SK-N-SH treated with all-trans-retinoic acid at 6 μM for 48 hours (cell line): ENCODE results near the gene LDB2.

Experiments used
- ATAC-seq: fragments of 200-7000 bp; cut with Tn5 transposase; 3 replicates; pipeline ENCODE4 v1.9.1; 2020; ENCODE audit warnings: mild to moderate bottlenecking, moderate library complexity
- BACH2 ChIP-seq: fragments of 250-450 bp; sonication (Bioruptor Pico); IDR thresholded peaks from 2 replicates; pipeline ENCODE4 v1.9.0; 2021; ENCODE audit warnings: mild to moderate bottlenecking, borderline replicate concordance
- CREB5 ChIP-seq: fragments of 250-450 bp; sonication (Bioruptor Pico); IDR thresholded peaks from 2 replicates; pipeline ENCODE4 v1.5.1; 2020; ENCODE audit warnings: low read depth, mild to moderate bottlenecking, moderate library complexity
- CSDC2 ChIP-seq: fragments of 250-450 bp; sonication (Bioruptor Pico); IDR thresholded peaks from 2 replicates; pipeline ENCODE4 v1.5.0; 2020; ENCODE audit warnings: mild to moderate bottlenecking, moderate library complexity
- CSRNP3 ChIP-seq: fragments of 250-450 bp; sonication (Bioruptor Pico); IDR thresholded peaks from 2 replicates; pipeline ENCODE4 v1.5.1; 2021; ENCODE audit warnings: mild to moderate bottlenecking, moderate library complexity
- ESRRG ChIP-seq: fragments of 250-450 bp; sonication (Bioruptor Pico); IDR thresholded peaks from 2 replicates; pipeline ENCODE4 v1.6.1; 2021; ENCODE audit warnings: mild to moderate bottlenecking
- GLIS3 ChIP-seq: fragments of 250-450 bp; sonication (Bioruptor Pico); IDR thresholded peaks from 2 replicates; pipeline ENCODE4 v1.5.0; 2020; ENCODE audit warnings: mild to moderate bottlenecking, moderate library complexity
- ISL1 ChIP-seq: fragments of 250-450 bp; sonication (Bioruptor Pico); IDR thresholded peaks from 2 replicates; pipeline ENCODE4 v2.1.2; 2022; ENCODE audit warnings: mild to moderate bottlenecking, moderate library complexity
- OSR1 ChIP-seq: fragments of 250-450 bp; sonication (Bioruptor Pico); IDR thresholded peaks from 2 replicates; pipeline ENCODE4 v1.8.0; 2022; ENCODE audit warnings: moderate library complexity, mild to moderate bottlenecking, inconsistent platforms
- POU6F1 ChIP-seq: fragments of 250-450 bp; sonication (Bioruptor Pico); IDR thresholded peaks from 2 replicates; pipeline ENCODE4 v1.8.0; 2021; ENCODE audit warnings: low read depth, mild to moderate bottlenecking, moderate library complexity, borderline replicate concordance
- PPARA ChIP-seq: fragments of 250-450 bp; sonication (Bioruptor Pico); IDR thresholded peaks from 2 replicates; pipeline ENCODE4 v1.5.0; 2020; ENCODE audit warnings: mild to moderate bottlenecking, borderline replicate concordance
- RARB ChIP-seq: fragments of 250-450 bp; sonication (Bioruptor Pico); IDR thresholded peaks from 2 replicates; pipeline ENCODE4 v1.8.0; 2021; ENCODE audit warnings: mild to moderate bottlenecking, moderate library complexity
- SNAI2 ChIP-seq: fragments of 250-450 bp; sonication (Bioruptor Pico); IDR thresholded peaks from 2 replicates; pipeline ENCODE4 v1.5.0; 2020; ENCODE audit warnings: mild to moderate bottlenecking, moderate library complexity
- TCF4 ChIP-seq: fragments of 250-450 bp; sonication (Bioruptor Pico); IDR thresholded peaks from 2 replicates; pipeline ENCODE4 v1.8.0; 2021; ENCODE audit warnings: mild to moderate bottlenecking, moderate library complexity, borderline replicate concordance
- TOX ChIP-seq: fragments of 250-450 bp; sonication (Bioruptor Pico); IDR thresholded peaks from 2 replicates; pipeline ENCODE4 v1.8.0; 2021; ENCODE audit warnings: mild to moderate bottlenecking, moderate library complexity, borderline replicate concordance
- ZC3H10 ChIP-seq: fragments of 250-450 bp; sonication (Bioruptor Pico); IDR thresholded peaks from 2 replicates; pipeline ENCODE4 v1.5.1; 2021; ENCODE audit warnings: mild to moderate bottlenecking, moderate library complexity
- ZFP3 ChIP-seq: fragments of 250-450 bp; sonication (Bioruptor Pico); IDR thresholded peaks from 2 replicates; pipeline ENCODE4 v1.5.0; 2020; ENCODE audit warnings: mild to moderate bottlenecking, moderate library complexity
- ZFP30 ChIP-seq: fragments of 450-650 bp; formaldehyde crosslinking; IDR thresholded peaks from 2 replicates; pipeline ENCODE4 v1.5.0; 2022; ENCODE audit warnings: mild to moderate bottlenecking, moderate library complexity
- ZNF565 ChIP-seq: fragments of 450-650 bp; formaldehyde crosslinking; conservative IDR thresholded peaks from 2 replicates; pipeline ENCODE4 v1.5.0; 2020; ENCODE audit warnings: low read depth, mild to moderate bottlenecking, moderate library complexity
- ZNF70 ChIP-seq: fragments of 450-650 bp; formaldehyde crosslinking; IDR thresholded peaks from 2 replicates; pipeline ENCODE4 v1.5.0; 2020; ENCODE audit warnings: mild to moderate bottlenecking, moderate library complexity
- ZNF8 ChIP-seq: fragments of 450-650 bp; formaldehyde crosslinking; IDR thresholded peaks from 2 replicates; pipeline ENCODE4 v1.5.0; 2020; ENCODE audit warnings: mild to moderate bottlenecking, moderate library complexity
- TF ChIP-seq, protein P1 (sequence below): fragments of 250-450 bp; sonication (Bioruptor Pico); IDR thresholded peaks from 2 replicates; pipeline ENCODE4 v1.5.0; 2020; ENCODE audit warnings: mild to moderate bottlenecking, moderate library complexity

LDB2 gene

DNA sequence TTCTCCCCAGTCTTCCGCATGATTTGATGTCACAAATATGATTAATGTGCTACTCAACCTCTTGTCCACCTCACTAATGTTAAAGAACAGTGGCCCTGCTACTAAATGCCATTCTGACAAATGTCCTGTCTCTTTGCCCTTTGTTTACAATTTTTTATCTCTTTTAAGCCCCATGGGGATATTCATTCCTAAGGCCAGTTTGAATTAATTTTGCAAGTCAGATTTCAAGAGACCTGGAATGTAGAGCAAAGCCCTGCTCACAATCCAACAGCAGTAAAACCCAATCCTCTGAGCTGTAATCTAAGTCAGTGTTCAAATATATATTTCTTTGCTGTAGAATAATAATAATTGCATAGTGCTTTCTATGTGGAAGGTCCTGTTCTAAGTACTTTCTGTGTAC is 81.2 kb downstream of the LDB2 start:
- no peak for ATAC-seq
- no peak for TF ChIP-seq TOX
- no peak for TF ChIP-seq ISL1 (CRISPR knock-in tag)
- TF ChIP-seq, protein P1, sequence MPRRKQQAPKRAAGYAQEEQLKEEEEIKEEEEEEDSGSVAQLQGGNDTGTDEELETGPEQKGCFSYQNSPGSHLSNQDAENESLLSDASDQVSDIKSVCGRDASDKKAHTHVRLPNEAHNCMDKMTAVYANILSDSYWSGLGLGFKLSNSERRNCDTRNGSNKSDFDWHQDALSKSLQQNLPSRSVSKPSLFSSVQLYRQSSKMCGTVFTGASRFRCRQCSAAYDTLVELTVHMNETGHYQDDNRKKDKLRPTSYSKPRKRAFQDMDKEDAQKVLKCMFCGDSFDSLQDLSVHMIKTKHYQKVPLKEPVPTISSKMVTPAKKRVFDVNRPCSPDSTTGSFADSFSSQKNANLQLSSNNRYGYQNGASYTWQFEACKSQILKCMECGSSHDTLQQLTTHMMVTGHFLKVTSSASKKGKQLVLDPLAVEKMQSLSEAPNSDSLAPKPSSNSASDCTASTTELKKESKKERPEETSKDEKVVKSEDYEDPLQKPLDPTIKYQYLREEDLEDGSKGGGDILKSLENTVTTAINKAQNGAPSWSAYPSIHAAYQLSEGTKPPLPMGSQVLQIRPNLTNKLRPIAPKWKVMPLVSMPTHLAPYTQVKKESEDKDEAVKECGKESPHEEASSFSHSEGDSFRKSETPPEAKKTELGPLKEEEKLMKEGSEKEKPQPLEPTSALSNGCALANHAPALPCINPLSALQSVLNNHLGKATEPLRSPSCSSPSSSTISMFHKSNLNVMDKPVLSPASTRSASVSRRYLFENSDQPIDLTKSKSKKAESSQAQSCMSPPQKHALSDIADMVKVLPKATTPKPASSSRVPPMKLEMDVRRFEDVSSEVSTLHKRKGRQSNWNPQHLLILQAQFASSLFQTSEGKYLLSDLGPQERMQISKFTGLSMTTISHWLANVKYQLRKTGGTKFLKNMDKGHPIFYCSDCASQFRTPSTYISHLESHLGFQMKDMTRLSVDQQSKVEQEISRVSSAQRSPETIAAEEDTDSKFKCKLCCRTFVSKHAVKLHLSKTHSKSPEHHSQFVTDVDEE = no peak
- TF ChIP-seq BACH2 (CRISPR knock-in tag) = no peak
- no peak for TF ChIP-seq POU6F1 (CRISPR knock-in tag)
- TF ChIP-seq SNAI2 (CRISPR knock-in tag) = no peak
- TF ChIP-seq PPARA = no peak
- no peak for TF ChIP-seq ZC3H10 (CRISPR knock-in tag)
- TF ChIP-seq CSDC2 (CRISPR knock-in tag) = no peak
- no peak for TF ChIP-seq ZNF70 (CRISPR knock-in tag)
- no peak for TF ChIP-seq ZFP3
- TF ChIP-seq OSR1 (CRISPR knock-in tag) = no peak
- no peak for TF ChIP-seq CSRNP3 (CRISPR knock-in tag)
- no peak for TF ChIP-seq ZNF565 (CRISPR knock-in tag)

DNA sequence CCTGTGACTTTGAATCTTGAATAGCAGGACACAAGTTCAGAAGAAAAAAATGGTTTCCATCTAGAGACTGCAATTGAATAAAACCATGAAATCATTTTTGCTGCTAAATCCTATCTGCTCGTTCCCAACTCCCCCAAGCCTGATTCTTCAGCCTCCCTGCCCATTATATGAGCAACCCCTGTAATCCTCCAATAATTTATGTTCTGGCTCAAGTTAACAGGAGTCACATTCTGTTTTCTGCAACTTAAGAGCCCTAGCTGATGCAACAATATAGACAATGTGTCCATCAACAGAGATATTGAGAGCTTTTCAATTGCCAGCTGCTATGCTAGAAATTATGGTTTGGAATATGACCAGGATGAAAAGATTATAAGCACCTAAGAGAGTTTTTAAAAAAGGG is 84.1 kb downstream of the LDB2 start:
- TF ChIP-seq PPARA = no peak
- no peak for TF ChIP-seq ESRRG (CRISPR knock-in tag)
- no peak for TF ChIP-seq ZFP3
- TF ChIP-seq, protein P1 = no peak
- no peak for TF ChIP-seq ZNF70 (CRISPR knock-in tag)
- no peak for ATAC-seq

DNA sequence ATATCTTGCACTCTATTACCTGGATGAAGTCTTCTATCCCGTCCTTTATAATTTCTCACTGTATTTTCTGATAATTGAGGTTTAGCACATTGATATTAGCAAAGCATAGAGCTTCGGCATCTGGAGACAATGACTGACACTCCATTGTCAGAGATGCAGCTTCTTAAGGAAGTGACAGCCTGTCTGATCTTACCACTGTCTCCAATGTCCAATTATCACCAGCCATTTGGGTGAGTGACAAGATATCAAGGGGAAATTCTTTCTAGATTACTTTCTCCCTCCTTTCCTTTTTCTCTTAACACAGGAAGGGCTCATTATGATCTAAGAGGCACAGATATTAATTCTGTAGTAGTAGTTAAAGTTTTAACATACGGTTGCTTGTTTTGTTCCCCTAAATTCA is 86.4 kb downstream of the LDB2 start:
- TF ChIP-seq ISL1 (CRISPR knock-in tag) (no peak), OSR1 (CRISPR knock-in tag) (no peak), TCF4 (CRISPR knock-in tag) (no peak)
- no peak for ATAC-seq

GRCh38 chr4:16809943-16810342 is 88.5 kb downstream of the LDB2 start:
- ATAC-seq = no peak
- TF ChIP-seq GLIS3 (CRISPR knock-in tag) (no peak), TCF4 (CRISPR knock-in tag) (no peak), BACH2 (CRISPR knock-in tag) (no peak), ZNF8 (CRISPR knock-in tag) (no peak)
- TF ChIP-seq, all 23 proteins: peak for 0

DNA sequence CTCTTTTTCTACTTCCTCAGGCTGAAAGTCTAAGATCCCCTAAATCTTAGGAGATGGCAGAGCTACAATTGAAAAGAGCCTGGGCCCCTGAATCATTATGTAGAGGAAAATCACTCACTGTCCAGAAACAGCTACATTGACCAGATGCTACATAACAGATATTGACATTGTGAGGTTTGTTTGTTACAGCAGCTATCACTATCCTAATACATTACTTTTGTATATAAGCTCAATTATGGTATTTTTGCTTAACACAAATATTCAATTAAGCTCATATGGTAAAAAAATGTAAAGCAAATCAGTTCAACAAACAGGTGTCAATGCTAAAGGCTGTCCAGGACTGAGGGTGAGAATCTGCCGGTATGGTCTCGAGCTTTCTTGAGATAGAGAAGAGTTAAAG is 89.4 kb downstream of the LDB2 start:
- no peak for ATAC-seq
- no peak for TF ChIP-seq ZNF565 (CRISPR knock-in tag)
- TF ChIP-seq ESRRG (CRISPR knock-in tag) = no peak
- no peak for TF ChIP-seq BACH2 (CRISPR knock-in tag)
- TF ChIP-seq CREB5 = no peak
- no peak for TF ChIP-seq ZFP30 (CRISPR knock-in tag)
- no peak for TF ChIP-seq GLIS3 (CRISPR knock-in tag)
- TF ChIP-seq, protein P1 = no peak
- TF ChIP-seq ZNF8 (CRISPR knock-in tag) = no peak
- no peak for TF ChIP-seq ZFP3
- no peak for TF ChIP-seq RARB (CRISPR knock-in tag)
- no peak for TF ChIP-seq CSDC2 (CRISPR knock-in tag)
